H1 (cell line): ENCODE results near the gene TENT5A. TPM values are rescaled to one million over a fixed set of nuclear protein-coding genes. Genes with fewer than 3 reads are reported as not detected.

ENCODE experiments used
- CTCF ChIA-PET: fragments of 300-600 bp; sonication (Branson Sonifier 250); formaldehyde crosslinking; loops from one replicate; lab custom pipeline; 2021; ENCODE audit not compliant: partially characterized antibody; lab: Charles Lee
- POLR2A ChIA-PET: fragments of 300-600 bp; sonication (Branson Sonifier 250); formaldehyde crosslinking; loops from one replicate; lab custom pipeline; 2021; ENCODE audit warnings: inconsistent platforms; ENCODE audit not compliant: partially characterized antibody; lab: Charles Lee
- DNase-seq, 2 experiments: peaks; one replicate each; pipeline versions ENCODE4 v3.0.0 to v3.0.0-alpha.2; 2010 to 2022; ENCODE audit warnings: low spot score in 2 of 2, low read depth in 1 of 2, mixed read lengths in 1 of 2
- FAIRE-seq: peaks from 2 replicates; lab custom pipeline; 2011; peaks lifted over from hg19 to GRCh38; lab: Jason Lieb, UNC
- H2AFZ ChIP-seq: 2 replicates; pipeline ENCODE4 v1.8.1; 2012; ENCODE audit warnings: low read length, inconsistent platforms
- H2AK5ac ChIP-seq: 2 replicates; pipeline ENCODE4 v1.6.1; 2013; ENCODE audit warnings: low read depth, low read length
- H2BK120ac ChIP-seq: replicated peaks from 2 replicates; pipeline ENCODE3; 2013; ENCODE audit warnings: low read depth, low read length, inconsistent platforms
- H2BK12ac ChIP-seq: 2 replicates; pipeline ENCODE4 v1.6.1; 2013; ENCODE audit warnings: low read depth, low read length
- H2BK15ac ChIP-seq: 2 replicates; pipeline ENCODE4 v1.6.1; 2013; ENCODE audit warnings: low read length
- H2BK20ac ChIP-seq: 2 replicates; pipeline ENCODE4 v1.6.1; 2013; ENCODE audit warnings: low read length
- H2BK5ac ChIP-seq: 2 replicates; pipeline ENCODE4 v1.6.1; 2013; ENCODE audit warnings: low read depth, low read length
- H3K14ac ChIP-seq: 2 replicates; pipeline ENCODE4 v1.6.1; 2013; ENCODE audit warnings: inconsistent platforms; ENCODE audit not compliant: insufficient read length
- H3K18ac ChIP-seq: 2 replicates; pipeline ENCODE4 v1.6.1; 2013; ENCODE audit warnings: low read length; ENCODE audit errors: extremely low read depth
- H3K23ac ChIP-seq: 2 replicates; pipeline ENCODE4 v1.6.1; 2013; ENCODE audit warnings: inconsistent platforms; ENCODE audit not compliant: insufficient read length
- H3K23me2 ChIP-seq: 2 replicates; pipeline ENCODE4 v1.6.1; 2013; ENCODE audit warnings: low read depth, low read length
- H3K27ac ChIP-seq: 2 replicates; pipeline ENCODE4 v1.6.1; 2011; ENCODE audit warnings: low read depth, low read length, inconsistent platforms
- H3K27me3 ChIP-seq, 4 experiments: replicated peaks in 1 of 4; 1 replicate in 1 of 4; 2 replicates in 3 of 4; pipeline versions ENCODE4 v1.6.1 to v1.8.1; 2011 to 2013; ENCODE audit warnings: low read length in 3 of 4, mild to moderate bottlenecking in 3 of 4, inconsistent platforms in 2 of 4, mixed read lengths in 2 of 4, moderate library complexity in 1 of 4; ENCODE audit not compliant: control insufficient read depth in 3 of 4, insufficient read depth in 3 of 4; ENCODE audit errors: extremely low read depth in 1 of 4
- H3K36me3 ChIP-seq, 4 experiments: 2 replicates each; pipeline versions ENCODE4 v1.6.1 to v1.8.1; 2011 to 2013; ENCODE audit warnings: mild to moderate bottlenecking in 4 of 4, low read length in 3 of 4, moderate library complexity in 2 of 4, control low read depth in 1 of 4, inconsistent platforms in 1 of 4; ENCODE audit not compliant: insufficient read depth in 4 of 4, control insufficient read depth in 2 of 4
- H3K4ac ChIP-seq: replicated peaks from 2 replicates; pipeline ENCODE3; 2013; ENCODE audit warnings: low read length, low read depth, mixed read lengths, inconsistent platforms; ENCODE audit not compliant: insufficient read length
- H3K4me1 ChIP-seq, 4 experiments: replicated peaks in 1 of 4; 1 replicate in 1 of 4; 2 replicates in 3 of 4; pipeline versions ENCODE4 v1.6.1 to v1.8.1; 2011 to 2013; ENCODE audit warnings: low read length in 3 of 4, inconsistent platforms in 2 of 4, mixed read lengths in 1 of 4; ENCODE audit not compliant: insufficient read depth in 4 of 4, control insufficient read depth in 3 of 4
- H3K4me2 ChIP-seq, 2 experiments: 2 replicates each; pipeline versions ENCODE4 v1.6.1 to v1.8.1; 2011 to 2013; ENCODE audit warnings: low read depth in 2 of 2, low read length in 2 of 2, control low read depth in 1 of 2, inconsistent platforms in 1 of 2, mild to moderate bottlenecking in 1 of 2; ENCODE audit not compliant: insufficient read depth in 1 of 2
- H3K4me3 ChIP-seq, 4 experiments: fragments of 200-600, 300-600 bp in 1 of 4; sonication (generic), shearing (Covaris generic), sonication (Bioruptor Twin) in 1 of 4; 2 replicates each; pipeline versions ENCODE4 v1.5.1 to v1.8.1; 2011 to 2016; ENCODE audit warnings: low read length in 4 of 4, low read depth in 3 of 4, control low read depth in 2 of 4, inconsistent platforms in 2 of 4, mild to moderate bottlenecking in 2 of 4, mixed read lengths in 1 of 4, moderate library complexity in 1 of 4; ENCODE audit not compliant: insufficient read depth in 2 of 4; ENCODE audit errors: extremely low read depth in 1 of 4
- H3K56ac ChIP-seq: replicated peaks from 2 replicates; pipeline ENCODE3; 2013; ENCODE audit warnings: low read depth, mild to moderate bottlenecking, mixed read lengths, low read length, inconsistent platforms; ENCODE audit not compliant: insufficient read length
- H3K79me1 ChIP-seq: 2 replicates; pipeline ENCODE4 v1.6.1; 2013; ENCODE audit warnings: low read depth, low read length, control low read depth
- H3K79me2 ChIP-seq, 2 experiments: 2 replicates each; pipeline versions ENCODE4 v1.6.1 to v1.8.1; 2012 to 2013; ENCODE audit warnings: low read length in 2 of 2, mild to moderate bottlenecking in 2 of 2, inconsistent platforms in 1 of 2; ENCODE audit not compliant: insufficient read depth in 2 of 2, control insufficient read depth in 1 of 2
- H3K9ac ChIP-seq, 4 experiments: replicated peaks in 1 of 4; 1 replicate in 1 of 4; 2 replicates in 3 of 4; pipeline versions ENCODE4 v1.6.1 to v1.8.1; 2011 to 2013; ENCODE audit warnings: low read depth in 3 of 4, low read length in 3 of 4, control low read depth in 2 of 4, mild to moderate bottlenecking in 2 of 4, moderate library complexity in 2 of 4, inconsistent platforms in 1 of 4; ENCODE audit errors: extremely low read depth in 1 of 4
- H3K9me3 ChIP-seq, 2 experiments: 2 replicates each; pipeline versions ENCODE4 v1.6.1 to v1.8.1; 2012 to 2013; ENCODE audit warnings: mild to moderate bottlenecking in 2 of 2, moderate library complexity in 2 of 2, control low read depth in 1 of 2, inconsistent platforms in 1 of 2, low read depth in 1 of 2, low read length in 1 of 2, mixed read lengths in 1 of 2; ENCODE audit not compliant: insufficient read depth in 2 of 2
- H4K20me1 ChIP-seq, 2 experiments: replicated peaks in 1 of 2; 2 replicates each; pipeline versions ENCODE3 to v1.8.1; 2011 to 2013; ENCODE audit warnings: inconsistent platforms in 2 of 2, low read length in 2 of 2, mild to moderate bottlenecking in 1 of 2; ENCODE audit not compliant: insufficient read depth in 2 of 2, control insufficient read depth in 1 of 2
- H4K5ac ChIP-seq: 2 replicates; pipeline ENCODE4 v1.6.1; 2013; ENCODE audit warnings: low read length, low read depth, mixed read lengths, inconsistent platforms; ENCODE audit not compliant: insufficient read length
- H4K8ac ChIP-seq: 2 replicates; pipeline ENCODE4 v1.8.0; 2013; ENCODE audit warnings: mild to moderate bottlenecking, moderate library complexity, low read length, inconsistent platforms; ENCODE audit not compliant: insufficient read depth; ENCODE audit errors: extremely low read depth
- H4K91ac ChIP-seq: replicated peaks from 2 replicates; pipeline ENCODE3; 2013; ENCODE audit warnings: low read length, mixed read lengths, inconsistent platforms; ENCODE audit not compliant: insufficient read length
- CEBPB ChIP-seq: IDR thresholded peaks from 2 replicates; pipeline ENCODE4 v1.6.1; 2012; ENCODE audit warnings: low read depth, low read length
- EGR1 ChIP-seq: IDR thresholded peaks from 2 replicates; pipeline ENCODE4 v1.6.1; 2011; ENCODE audit warnings: low read depth, low read length, borderline replicate concordance
- HDAC2 ChIP-seq, 2 experiments: fragments of 300-600 bp in 1 of 2; sonication (generic) in 1 of 2; IDR thresholded peaks; 2 replicates each; pipeline ENCODE4 v1.6.1; 2011 to 2012; ENCODE audit warnings: low read depth in 2 of 2, low read length in 2 of 2, mild to moderate bottlenecking in 2 of 2, moderate library complexity in 2 of 2, borderline replicate concordance in 1 of 2, inconsistent platforms in 1 of 2
- WGBS, 2 experiments: shearing (Covaris generic) in 1 of 2; methylation state at CpG; one replicate each; pipeline versions ENCODE4 v1.1.6 to v1.1.7; 2013 to 2015; ENCODE audit warnings: low lambda C conversion rate in 2 of 2, mixed read lengths in 2 of 2, inconsistent platforms in 1 of 2, low coverage in 1 of 2, missing lambda C conversion rate in 1 of 2; ENCODE audit not compliant: insufficient replicate concordance in 2 of 2, insufficient coverage in 1 of 2, insufficient read length in 1 of 2; ENCODE audit errors: extremely low coverage in 1 of 2, missing lambda C conversion rate in 1 of 2; 5-methylcytosine and 5-hydroxymethylcytosine counted together
- polyA plus RNA-seq, 7 experiments: library from polyadenylated mRNA; depleted of rRNA in 3 of 7; stranded (reverse) in 5 of 7; unstranded in 2 of 7; fragments of >200 nt in 5 of 7; fragments of 200-250 nt in 2 of 7; gene quantifications; 1 replicate in 5 of 7; 2 replicates in 1 of 7; 4 replicates in 1 of 7; pipeline versions ENCODE4 v1.2.1 to v1.2.3, GENCODE V29; 2011 to 2013; ENCODE audit warnings: missing spikeins in 2 of 7, mixed read lengths in 2 of 7
- total RNA-seq: library from RNA; stranded (reverse); fragmentation: NEBNext Ultra II Directional; extraction: Animal tissue kit (Norgen Biotek cat#: 25700); gene quantifications from 2 replicates; pipeline ENCODE4 v1.2.1, GENCODE V29; 2021

The TENT5A gene
- total and polyA plus RNA-seq, 2 of the 8 experiments (the other 6 are each of a cell fraction or from before 2014, with no cell fraction given), result 0.91 to 2.9 TPM

- no peak overlapping the region for H4K91ac ChIP-seq
- H2AK5ac ChIP-seq, result no peak overlapping the region
- CTCF ChIA-PET, result no interaction called here
- H3K14ac ChIP-seq, result no peak overlapping the region
- peaks cover 0 to 3% (median 0%) of the 10 kb centered on the region in 4 experiments; a peak in 1 of 7 replicates for H3K4me1 ChIP-seq
- H3K4me2 ChIP-seq, result no peak overlapping the region
- no peak overlapping the region for H3K9ac ChIP-seq
- no peak overlapping the region for H2BK20ac ChIP-seq
- no peak overlapping the region for H4K8ac ChIP-seq
- no peak overlapping the region for H2BK15ac ChIP-seq
- H4K5ac ChIP-seq, result no peak overlapping the region
- H3K56ac ChIP-seq, result no peak overlapping the region
- no peak overlapping the region for H3K4me3 ChIP-seq
- no peak overlapping the region for H2AFZ ChIP-seq
- no peaks in the 10 kb centered on the region for H4K20me1 ChIP-seq
- no peaks in the 10 kb centered on the region for H3K27me3 ChIP-seq
- no peaks in the 10 kb centered on the region for H3K36me3 ChIP-seq
- FAIRE-seq (no peak), DNase-seq (no peak)
- H3K18ac ChIP-seq, result no peak overlapping the region
- H3K23me2 ChIP-seq, result no peaks in the 10 kb centered on the region
- TF ChIP-seq CEBPB, result no peak
- no peak for TF ChIP-seq EGR1
- TF ChIP-seq HDAC2 (IDR thresholded peaks at IDR 0.05; ENCODE audit: borderline replicate concordance in 1 of 2, low read depth in 2 of 2, low read length in 2 of 2), result no peak
- no peaks in the 10 kb centered on the region for H3K79me2 ChIP-seq
- H3K23ac ChIP-seq, result no peak overlapping the region
- no peaks in the 10 kb centered on the region for H3K9me3 ChIP-seq
- H3K79me1 ChIP-seq, result no peaks in the 10 kb centered on the region
- H2BK5ac ChIP-seq, result no peak overlapping the region
- no peak overlapping the region for H3K4ac ChIP-seq
- POLR2A ChIA-PET, result interaction anchor here (0.7 kb wide), 1 partner anchor 73 kb away, joined by 3 read pairs; no protein-coding TSS in a partner anchor
- no peak overlapping the region for H2BK12ac ChIP-seq
- H2BK120ac ChIP-seq, result no peak overlapping the region
- H3K27ac ChIP-seq, result no peak overlapping the region
- WGBS, 2 experiments, result 90% methylated on average over 2 of the region's 2 CpGs; no CpG with 5 or more reads in 1 of the 2 experiments
Observed at GRCh38 chr6:81781624-81782023, 29.1 kb upstream of the TENT5A start.
